Measurements from ENCODE around the gene CD47.

DNA sequence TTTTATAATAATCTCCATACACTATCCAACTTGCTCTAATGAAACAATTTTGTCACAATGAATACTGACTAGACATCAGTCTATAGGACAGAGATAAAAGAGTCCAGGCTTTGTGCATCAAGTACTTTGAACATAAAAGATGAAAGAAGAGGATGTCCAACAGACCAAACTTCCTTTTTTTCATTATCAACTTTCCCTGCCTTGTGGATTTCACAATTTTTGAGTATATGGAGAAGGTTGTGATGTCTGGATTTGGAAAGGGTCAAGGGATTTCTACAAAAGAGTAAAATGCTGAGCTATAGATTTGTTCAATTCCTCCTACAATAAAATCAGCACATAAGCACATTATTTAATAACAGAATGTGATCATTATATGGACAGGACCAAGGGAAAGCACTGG is 25.7 kb downstream of the CD47 start:
- TF ChIP-seq EZH2 (IDR thresholded peaks at IDR 0.05) (no peak), POLR2AphosphoS5 (IDR thresholded peaks at IDR 0.05; ENCODE audit: borderline replicate concordance, low read depth, low read length) (no peak), FOXP2 (optimal IDR thresholded peaks at IDR 0.05; ENCODE audit: control extremely low read depth, extremely low read length, insufficient read depth) (no peak)
